HG03575 (cell line): Measurements from ENCODE around the gene MUC3A.
"Not testable (repeated sequence)": the region's sequence is repeated elsewhere in the genome, so short reads cannot be mapped to it uniquely, and the experiment has no call there.

ENCODE experiments used
- ATAC-seq: cut with Tn5 transposase; IDR thresholded peaks from one replicate; pipeline ENCODE4 v1.9.1; 2021; ENCODE audit not compliant: unreplicated experiment, insufficient number of reproducible peaks, low FRiP score; ENCODE audit errors: extremely low read depth

The MUC3A gene

GRCh38 chr7:100966542-100967291, 17.4 kb downstream of the MUC3A start:
- ATAC-seq = no peak

- ATAC-seq = no peak
Observed at GRCh38 chr7:100967292-100967863, 18.0 kb downstream of the MUC3A start.

- ATAC-seq = no peak
Observed at GRCh38 chr7:100968031-100968430, 18.7 kb downstream of the MUC3A start.

GRCh38 chr7:100968650-100969049, 19.3 kb downstream of the MUC3A start:
- ATAC-seq = no peak

- no peak for ATAC-seq
Observed at GRCh38 chr7:100969066-100969615, 19.8 kb downstream of the MUC3A start, which contains the start of gene MUC12. MUC12 (plus strand) TSS chr7:100969565; CDS start chr7:100969623, 58 bp downstream.

- ATAC-seq = no peak
Observed at GRCh38 chr7:100971111-100972001, 22.0 kb downstream of the MUC3A start.

- no peak for ATAC-seq
Observed at GRCh38 chr7:100972002-100972347, 22.6 kb downstream of the MUC3A start.

GRCh38 chr7:100974021-100974420, 24.7 kb downstream of the MUC3A start:
- ATAC-seq = no peak

- ATAC-seq = no peak
Observed at GRCh38 chr7:100975371-100975821, 26.1 kb downstream of the MUC3A start.

GRCh38 chr7:100978300-100978699, 29.0 kb downstream of the MUC3A start:
- ATAC-seq = no peak

GRCh38 chr7:100983451-100984187, 34.3 kb downstream of the MUC3A start:
- no peak for ATAC-seq

- ATAC-seq = not testable (repeated sequence)
Observed at GRCh38 chr7:100984241-100984918, 35.0 kb downstream of the MUC3A start.

GRCh38 chr7:100985033-100985797, 35.9 kb downstream of the MUC3A start:
- ATAC-seq = not testable (repeated sequence)

GRCh38 chr7:100991631-100992030, 42.3 kb downstream of the MUC3A start:
- no peak for ATAC-seq

- not testable (repeated sequence) for ATAC-seq
Observed at GRCh38 chr7:100992280-100992679, 42.9 kb downstream of the MUC3A start.

- ATAC-seq = not testable (repeated sequence)
Observed at GRCh38 chr7:100994671-100995070, 45.3 kb downstream of the MUC3A start.

- ATAC-seq = not testable (repeated sequence)
Observed at GRCh38 chr7:100998530-100998929, 49.2 kb downstream of the MUC3A start.
